H1 (cell line): ENCODE data around the gene C19orf18. TPM values are rescaled to one million over a fixed set of nuclear protein-coding genes. Genes with fewer than 3 reads are reported as not detected.

Experiments used
- CREB1 ChIP-seq: IDR thresholded peaks from 2 replicates; pipeline ENCODE4 v1.6.1; 2012; ENCODE audit warnings: inconsistent platforms
- EGR1 ChIP-seq: IDR thresholded peaks from 2 replicates; pipeline ENCODE4 v1.6.1; 2011; ENCODE audit warnings: low read depth, low read length, borderline replicate concordance
- GABPA ChIP-seq: IDR thresholded peaks from 2 replicates; pipeline ENCODE4 v1.6.1; 2011; ENCODE audit warnings: mild to moderate bottlenecking, low read length, moderate library complexity, borderline replicate concordance; ENCODE audit not compliant: insufficient read depth
- HDAC2 ChIP-seq, 2 experiments: fragments of 300-600 bp in 1 of 2; sonication (generic) in 1 of 2; IDR thresholded peaks; 2 replicates each; pipeline ENCODE4 v1.6.1; 2011 to 2012; ENCODE audit warnings: low read depth in 2 of 2, low read length in 2 of 2, mild to moderate bottlenecking in 2 of 2, moderate library complexity in 2 of 2, borderline replicate concordance in 1 of 2, inconsistent platforms in 1 of 2
- PHF8 ChIP-seq: fragments of 200-600 bp; sonication (generic); conservative IDR thresholded peaks from 2 replicates; pipeline ENCODE4 v1.7.1; 2012; ENCODE audit warnings: low read depth, mild to moderate bottlenecking, inconsistent platforms, low read length, moderate library complexity
- POLR2A ChIP-seq, 2 experiments: IDR thresholded peaks; 1 replicate in 1 of 2; 2 replicates in 1 of 2; pipeline ENCODE4 v1.6.1; 2011; ENCODE audit warnings: low read depth in 2 of 2, low read length in 2 of 2, mild to moderate bottlenecking in 2 of 2; ENCODE audit errors: control extremely low read depth in 1 of 2
- POLR2AphosphoS5 ChIP-seq: IDR thresholded peaks from 2 replicates; pipeline ENCODE4 v1.6.1; 2011; ENCODE audit warnings: low read depth, low read length
- SAP30 ChIP-seq: fragments of 300-600 bp; sonication (generic); IDR thresholded peaks from 2 replicates; pipeline ENCODE4 v1.7.1; 2012; ENCODE audit warnings: low read length, moderate library complexity, mild to moderate bottlenecking, inconsistent platforms; ENCODE audit not compliant: insufficient read depth, insufficient replicate concordance
- SIX5 ChIP-seq: IDR thresholded peaks from 2 replicates; pipeline ENCODE4 v1.6.1; 2011; ENCODE audit warnings: mild to moderate bottlenecking, low read depth, low read length
- SP2 ChIP-seq: IDR thresholded peaks from 2 replicates; pipeline ENCODE4 v1.6.1; 2012; ENCODE audit warnings: mild to moderate bottlenecking, low read length, inconsistent platforms
- TBP ChIP-seq: IDR thresholded peaks from 2 replicates; pipeline ENCODE4 v1.6.1; 2011; ENCODE audit warnings: low read depth, low read length, improper control_type of control experiment
- YY1 ChIP-seq: IDR thresholded peaks from 2 replicates; pipeline ENCODE4 v1.6.1; 2011; ENCODE audit warnings: low read depth, mild to moderate bottlenecking, low read length
- polyA plus RNA-seq, 7 experiments: library from polyadenylated mRNA; depleted of rRNA in 3 of 7; stranded (reverse) in 5 of 7; unstranded in 2 of 7; fragments of >200 nt in 5 of 7; fragments of 200-250 nt in 2 of 7; gene quantifications; 1 replicate in 5 of 7; 2 replicates in 1 of 7; 4 replicates in 1 of 7; pipeline versions ENCODE4 v1.2.1 to v1.2.3, GENCODE V29; 2011 to 2013; ENCODE audit warnings: missing spikeins in 2 of 7, mixed read lengths in 2 of 7
- total RNA-seq: library from RNA; stranded (reverse); fragmentation: NEBNext Ultra II Directional; extraction: Animal tissue kit (Norgen Biotek cat#: 25700); gene quantifications from 2 replicates; pipeline ENCODE4 v1.2.1, GENCODE V29; 2021
- TF ChIP-seq, protein P1 (sequence below): IDR thresholded peaks from 2 replicates; pipeline ENCODE4 v1.6.1; 2012; ENCODE audit warnings: inconsistent platforms

Gene C19orf18
- total and polyA plus RNA-seq, 2 of the 8 experiments (the other 6 are each of a cell fraction or from before 2014, with no cell fraction given): 0.12 to 0.99 TPM

DNA sequence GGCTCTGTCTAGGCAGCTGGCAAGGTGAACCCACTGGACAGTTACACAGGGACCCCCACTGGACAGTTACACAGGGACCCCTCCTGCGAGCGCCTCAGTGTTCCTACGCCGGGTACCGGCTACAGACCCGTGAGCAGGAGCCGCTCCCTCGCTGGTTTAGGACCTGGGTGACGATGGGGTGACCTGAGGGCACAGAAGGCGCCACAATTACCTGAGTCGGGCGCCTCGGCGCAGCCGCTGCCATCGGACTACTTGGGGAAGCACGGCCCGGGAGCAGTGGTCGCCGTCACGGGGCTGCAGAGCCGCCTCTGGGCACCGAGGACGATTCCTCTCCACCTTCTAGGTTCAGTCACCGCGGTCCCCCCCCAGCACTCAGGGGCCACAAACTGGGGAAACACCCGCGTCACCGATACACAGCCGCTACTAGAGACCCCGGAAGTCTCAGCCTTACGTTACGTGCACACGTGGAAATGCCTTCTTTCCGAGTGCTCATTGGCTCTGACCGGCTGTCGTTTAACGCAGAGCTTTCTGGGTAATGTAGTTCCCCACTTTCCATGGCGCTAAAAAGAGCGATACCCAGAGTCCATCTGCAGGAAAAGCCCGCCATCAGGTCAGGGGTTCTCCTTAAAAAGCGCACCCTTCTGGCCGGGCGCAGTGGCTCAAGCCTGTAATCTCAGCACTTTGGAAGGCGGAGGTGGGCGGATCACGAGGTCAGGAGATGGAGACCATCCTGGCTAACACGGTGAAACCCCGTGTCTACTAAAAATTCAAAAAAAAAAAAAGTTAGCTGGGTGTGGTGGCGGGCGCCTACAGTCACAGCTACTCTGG, 58.0 kb downstream of the C19orf18 start, which contains the start of gene ZNF417 (continued):
- TF ChIP-seq YY1 (peak; percentile 87), POLR2A (IDR thresholded peaks at IDR 0.05; ENCODE audit: control extremely low read depth in 1 of 2, low read depth in 2 of 2, low read length in 2 of 2) (peak; percentile 48 to 77), GABPA (peak; percentile 62; the same call in 1 of the 2 replicates), POLR2AphosphoS5 (peak; percentile 84), PHF8 (peak; percentile 56; the same call in 1 of the 2 replicates), SIX5 (peak; percentile 89), EGR1 (peak; percentile 21; the same call in 1 of the 2 replicates), TBP (peak; percentile 38; the same call in 1 of the 2 replicates), CREB1 (peak; percentile 75), SP2 (peak; percentile 7; the same call in 1 of the 2 replicates), HDAC2 (IDR thresholded peaks at IDR 0.05; ENCODE audit: borderline replicate concordance in 1 of 2, low read depth in 2 of 2, low read length in 2 of 2) (peak in 1 of 2 experiments; percentile 52; a peak in 1 of 4 replicates), SAP30 (peak; percentile 19)
- TF ChIP-seq, protein P1, sequence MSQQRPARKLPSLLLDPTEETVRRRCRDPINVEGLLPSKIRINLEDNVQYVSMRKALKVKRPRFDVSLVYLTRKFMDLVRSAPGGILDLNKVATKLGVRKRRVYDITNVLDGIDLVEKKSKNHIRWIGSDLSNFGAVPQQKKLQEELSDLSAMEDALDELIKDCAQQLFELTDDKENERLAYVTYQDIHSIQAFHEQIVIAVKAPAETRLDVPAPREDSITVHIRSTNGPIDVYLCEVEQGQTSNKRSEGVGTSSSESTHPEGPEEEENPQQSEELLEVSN: peak; percentile 45; the same call in 1 of the 2 replicates
- TF ChIP-seq, all 59 proteins: peak for 20; not testable (repeated sequence) for 39
